ENCODE results near the gene LTV1.

DNA sequence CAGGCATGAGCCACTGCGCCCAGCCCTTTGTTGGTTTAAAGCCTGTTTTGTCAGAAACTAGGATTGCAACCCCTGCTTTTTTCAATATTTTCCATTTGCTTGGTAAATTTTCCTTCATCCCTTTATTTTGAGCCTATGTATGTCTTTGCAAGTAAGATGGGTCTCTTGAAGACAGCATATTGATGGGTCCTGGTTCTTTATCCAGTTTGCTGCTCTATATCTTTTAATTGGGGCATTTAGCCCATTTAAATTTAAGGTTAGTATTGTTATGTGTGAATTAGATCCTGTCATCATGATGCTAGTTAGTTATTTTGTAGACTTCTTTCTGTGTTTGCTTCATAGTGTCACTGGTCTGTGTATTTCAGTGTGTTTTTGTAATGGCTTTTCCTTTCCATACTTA lies 67.9 kb downstream of the LTV1 start:
- TF ChIP-seq CREB1 (IDR thresholded peaks at IDR 0.05; ENCODE audit: low read depth) (no peak), TCF12 (IDR thresholded peaks at IDR 0.05; ENCODE audit: low read depth) (no peak), TAF1 (IDR thresholded peaks at IDR 0.05; ENCODE audit: low read depth) (no peak), TEAD4 (IDR thresholded peaks at IDR 0.05) (no peak), YY1 (IDR thresholded peaks at IDR 0.05; ENCODE audit: low read depth) (no peak), RAD21 (IDR thresholded peaks at IDR 0.05; ENCODE audit: low read depth) (no peak), EP300 (IDR thresholded peaks at IDR 0.05; ENCODE audit: borderline replicate concordance) (no peak), ZBTB7A (IDR thresholded peaks at IDR 0.05; ENCODE audit: low read depth) (no peak), NFIC (IDR thresholded peaks at IDR 0.05) (no peak)
- TF ChIP-seq, protein P1, sequence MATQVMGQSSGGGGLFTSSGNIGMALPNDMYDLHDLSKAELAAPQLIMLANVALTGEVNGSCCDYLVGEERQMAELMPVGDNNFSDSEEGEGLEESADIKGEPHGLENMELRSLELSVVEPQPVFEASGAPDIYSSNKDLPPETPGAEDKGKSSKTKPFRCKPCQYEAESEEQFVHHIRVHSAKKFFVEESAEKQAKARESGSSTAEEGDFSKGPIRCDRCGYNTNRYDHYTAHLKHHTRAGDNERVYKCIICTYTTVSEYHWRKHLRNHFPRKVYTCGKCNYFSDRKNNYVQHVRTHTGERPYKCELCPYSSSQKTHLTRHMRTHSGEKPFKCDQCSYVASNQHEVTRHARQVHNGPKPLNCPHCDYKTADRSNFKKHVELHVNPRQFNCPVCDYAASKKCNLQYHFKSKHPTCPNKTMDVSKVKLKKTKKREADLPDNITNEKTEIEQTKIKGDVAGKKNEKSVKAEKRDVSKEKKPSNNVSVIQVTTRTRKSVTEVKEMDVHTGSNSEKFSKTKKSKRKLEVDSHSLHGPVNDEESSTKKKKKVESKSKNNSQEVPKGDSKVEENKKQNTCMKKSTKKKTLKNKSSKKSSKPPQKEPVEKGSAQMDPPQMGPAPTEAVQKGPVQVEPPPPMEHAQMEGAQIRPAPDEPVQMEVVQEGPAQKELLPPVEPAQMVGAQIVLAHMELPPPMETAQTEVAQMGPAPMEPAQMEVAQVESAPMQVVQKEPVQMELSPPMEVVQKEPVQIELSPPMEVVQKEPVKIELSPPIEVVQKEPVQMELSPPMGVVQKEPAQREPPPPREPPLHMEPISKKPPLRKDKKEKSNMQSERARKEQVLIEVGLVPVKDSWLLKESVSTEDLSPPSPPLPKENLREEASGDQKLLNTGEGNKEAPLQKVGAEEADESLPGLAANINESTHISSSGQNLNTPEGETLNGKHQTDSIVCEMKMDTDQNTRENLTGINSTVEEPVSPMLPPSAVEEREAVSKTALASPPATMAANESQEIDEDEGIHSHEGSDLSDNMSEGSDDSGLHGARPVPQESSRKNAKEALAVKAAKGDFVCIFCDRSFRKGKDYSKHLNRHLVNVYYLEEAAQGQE (IDR thresholded peaks at IDR 0.05; ENCODE audit: low read depth) = no peak
- TF ChIP-seq, protein P2, sequence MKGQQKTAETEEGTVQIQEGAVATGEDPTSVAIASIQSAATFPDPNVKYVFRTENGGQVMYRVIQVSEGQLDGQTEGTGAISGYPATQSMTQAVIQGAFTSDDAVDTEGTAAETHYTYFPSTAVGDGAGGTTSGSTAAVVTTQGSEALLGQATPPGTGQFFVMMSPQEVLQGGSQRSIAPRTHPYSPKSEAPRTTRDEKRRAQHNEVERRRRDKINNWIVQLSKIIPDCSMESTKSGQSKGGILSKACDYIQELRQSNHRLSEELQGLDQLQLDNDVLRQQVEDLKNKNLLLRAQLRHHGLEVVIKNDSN (IDR thresholded peaks at IDR 0.05) = no peak
